GM19452 (cell line): ENCODE results near the gene PTPRN2.
"Not testable (repeated sequence)": the region's sequence is repeated elsewhere in the genome, so short reads cannot be mapped to it uniquely, and the experiment has no call there.

Experiments used
- ATAC-seq: cut with Tn5 transposase; IDR thresholded peaks from one replicate; pipeline ENCODE4 v1.9.1; 2021; ENCODE audit not compliant: unreplicated experiment

PTPRN2 gene

GRCh38 chr7:157743781-157744525 is 843.7 kb downstream of the PTPRN2 start:
- ATAC-seq, result no peak

GRCh38 chr7:157740251-157740798 is 847.3 kb downstream of the PTPRN2 start:
- no peak for ATAC-seq

GRCh38 chr7:157739650-157740049 is 848.0 kb downstream of the PTPRN2 start:
- ATAC-seq, result no peak

GRCh38 chr7:157739031-157739430 is 848.6 kb downstream of the PTPRN2 start:
- no peak for ATAC-seq

- no peak for ATAC-seq
These were observed 849.6 kb downstream of the PTPRN2 start for GRCh38 chr7:157738066-157738460.

- ATAC-seq, result no peak
These were observed 850.2 kb downstream of the PTPRN2 start for GRCh38 chr7:157737151-157738065.

- ATAC-seq, result no peak
These were observed 851.3 kb downstream of the PTPRN2 start for GRCh38 chr7:157736341-157736740.

- no peak for ATAC-seq
These were observed 851.8 kb downstream of the PTPRN2 start for GRCh38 chr7:157735826-157736225.

- no peak for ATAC-seq
These were observed 852.7 kb downstream of the PTPRN2 start for GRCh38 chr7:157734676-157735640.

- not testable (repeated sequence) for ATAC-seq
These were observed 853.7 kb downstream of the PTPRN2 start for GRCh38 chr7:157733760-157734395.

- no peak for ATAC-seq
These were observed 856.5 kb downstream of the PTPRN2 start for GRCh38 chr7:157731126-157731525.

- ATAC-seq, result no peak
These were observed 857.0 kb downstream of the PTPRN2 start for GRCh38 chr7:157730614-157731013.

- no peak for ATAC-seq
These were observed 858.1 kb downstream of the PTPRN2 start for GRCh38 chr7:157729566-157729965.

GRCh38 chr7:157727964-157728615 is 859.5 kb downstream of the PTPRN2 start:
- ATAC-seq, result no peak

GRCh38 chr7:157726764-157727163 is 860.9 kb downstream of the PTPRN2 start:
- no peak for ATAC-seq

- not testable (repeated sequence) for ATAC-seq
These were observed 862.3 kb downstream of the PTPRN2 start for GRCh38 chr7:157725312-157725711.

GRCh38 chr7:157723205-157723604 is 864.4 kb downstream of the PTPRN2 start:
- no peak for ATAC-seq

GRCh38 chr7:157722137-157723060 is 865.2 kb downstream of the PTPRN2 start:
- no peak for ATAC-seq
